ENCODE data around the gene SCOC.

SCOC gene

DNA sequence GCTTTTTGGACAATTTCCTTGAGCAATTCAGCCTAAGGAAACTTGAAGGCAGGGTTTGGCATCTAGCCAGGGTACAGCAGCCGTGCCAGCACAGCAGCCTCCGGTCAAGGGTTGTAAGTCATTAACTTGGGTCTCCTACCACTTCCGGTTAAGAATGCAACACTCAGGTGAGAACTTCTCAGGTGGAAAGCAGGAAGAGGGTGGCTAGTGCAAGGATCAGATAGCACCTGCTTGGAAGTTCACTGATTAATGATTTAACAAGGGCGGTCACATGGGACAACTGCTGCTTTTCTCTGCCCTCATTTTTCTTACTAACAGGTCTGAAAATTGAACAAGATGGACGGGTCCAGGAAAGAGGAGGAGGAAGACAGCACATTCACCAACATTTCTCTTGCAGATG is 30.1 kb upstream of the SCOC start (continued):
- no peak for TF ChIP-seq TSHZ2 (CRISPR knock-in tag; IDR thresholded peaks at IDR 0.05)

- TF ChIP-seq ISL1 (CRISPR knock-in tag; IDR thresholded peaks at IDR 0.05): no peak
- TF ChIP-seq TOX (CRISPR knock-in tag; IDR thresholded peaks at IDR 0.05; ENCODE audit: borderline replicate concordance): no peak
- TF ChIP-seq BACH2 (CRISPR knock-in tag; IDR thresholded peaks at IDR 0.05; ENCODE audit: borderline replicate concordance): no peak
- no peak for TF ChIP-seq ZNF8 (CRISPR knock-in tag; IDR thresholded peaks at IDR 0.05)
- TF ChIP-seq ZNF70 (CRISPR knock-in tag; IDR thresholded peaks at IDR 0.05): no peak
- no peak for TF ChIP-seq ZC3H10 (CRISPR knock-in tag; IDR thresholded peaks at IDR 0.05)
- no peak for TF ChIP-seq GLIS3 (CRISPR knock-in tag; IDR thresholded peaks at IDR 0.05)
- no peak for TF ChIP-seq TSHZ2 (CRISPR knock-in tag; IDR thresholded peaks at IDR 0.05)
- TF ChIP-seq POU6F1 (CRISPR knock-in tag; IDR thresholded peaks at IDR 0.05; ENCODE audit: borderline replicate concordance, low read depth): no peak
- no peak for TF ChIP-seq CSDC2 (CRISPR knock-in tag; IDR thresholded peaks at IDR 0.05)
- no peak for TF ChIP-seq ZFP30 (CRISPR knock-in tag; IDR thresholded peaks at IDR 0.05)
- TF ChIP-seq, protein P1, sequence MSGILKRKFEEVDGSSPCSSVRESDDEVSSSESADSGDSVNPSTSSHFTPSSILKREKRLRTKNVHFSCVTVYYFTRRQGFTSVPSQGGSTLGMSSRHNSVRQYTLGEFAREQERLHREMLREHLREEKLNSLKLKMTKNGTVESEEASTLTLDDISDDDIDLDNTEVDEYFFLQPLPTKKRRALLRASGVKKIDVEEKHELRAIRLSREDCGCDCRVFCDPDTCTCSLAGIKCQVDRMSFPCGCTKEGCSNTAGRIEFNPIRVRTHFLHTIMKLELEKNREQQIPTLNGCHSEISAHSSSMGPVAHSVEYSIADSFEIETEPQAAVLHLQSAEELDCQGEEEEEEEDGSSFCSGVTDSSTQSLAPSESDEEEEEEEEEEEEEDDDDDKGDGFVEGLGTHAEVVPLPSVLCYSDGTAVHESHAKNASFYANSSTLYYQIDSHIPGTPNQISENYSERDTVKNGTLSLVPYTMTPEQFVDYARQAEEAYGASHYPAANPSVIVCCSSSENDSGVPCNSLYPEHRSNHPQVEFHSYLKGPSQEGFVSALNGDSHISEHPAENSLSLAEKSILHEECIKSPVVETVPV (CRISPR knock-in tag; IDR thresholded peaks at IDR 0.05): no peak
- ATAC-seq: no peak
Measured at GRCh38 chr4:140344101-140344500, 29.3 kb upstream of the SCOC start.

DNA sequence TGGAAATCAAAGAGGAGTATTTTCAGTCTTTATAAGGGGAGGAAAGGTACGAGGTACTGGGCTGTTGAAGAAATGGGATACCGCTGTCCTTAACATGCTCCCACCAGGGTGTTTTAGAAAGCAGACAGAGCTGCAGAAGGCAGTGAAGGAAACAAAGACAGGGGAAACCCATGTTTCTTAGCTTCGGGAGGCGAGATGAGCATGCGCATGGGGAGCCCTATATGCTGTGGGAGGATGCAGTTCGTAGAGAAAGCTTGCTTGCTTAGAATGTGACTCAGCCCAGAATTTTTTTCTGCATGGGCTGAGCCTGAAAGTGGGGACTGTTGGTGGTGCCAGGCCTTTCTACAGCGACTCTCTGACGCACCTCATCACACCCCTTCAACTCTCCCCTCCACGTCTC is 28.8 kb upstream of the SCOC start:
- no peak for ATAC-seq
- TF ChIP-seq POU6F1 (CRISPR knock-in tag; IDR thresholded peaks at IDR 0.05; ENCODE audit: borderline replicate concordance, low read depth) (no peak), ZNF70 (CRISPR knock-in tag; IDR thresholded peaks at IDR 0.05) (no peak), PATZ1 (CRISPR knock-in tag; IDR thresholded peaks at IDR 0.05; ENCODE audit: borderline replicate concordance) (no peak), ARNTL (CRISPR knock-in tag; IDR thresholded peaks at IDR 0.05; ENCODE audit: borderline replicate concordance, low read depth) (no peak), ZNF8 (CRISPR knock-in tag; IDR thresholded peaks at IDR 0.05) (no peak), RARB (CRISPR knock-in tag; IDR thresholded peaks at IDR 0.05) (no peak)

DNA sequence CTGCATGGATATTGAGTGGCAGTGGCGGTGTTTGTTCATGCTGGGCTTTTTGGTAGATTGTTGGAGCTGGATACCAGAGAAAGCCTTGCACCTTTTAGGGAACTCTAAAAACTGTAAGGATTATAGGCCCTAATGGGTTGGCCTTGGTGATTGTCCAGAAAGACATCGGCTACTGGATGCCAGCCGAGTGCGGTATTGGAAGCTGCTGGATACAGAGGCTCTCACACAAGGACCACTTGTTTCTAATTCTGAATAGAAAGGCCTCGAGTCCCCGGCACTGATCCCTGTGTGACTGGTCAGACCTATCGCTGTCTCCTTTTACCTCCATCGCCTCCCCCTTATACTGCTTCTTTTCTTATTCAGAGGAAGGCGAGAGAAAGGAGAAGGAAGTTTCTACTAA is 27.3 kb upstream of the SCOC start:
- no peak for ATAC-seq
- TF ChIP-seq CSDC2 (CRISPR knock-in tag; IDR thresholded peaks at IDR 0.05) (no peak), RARB (CRISPR knock-in tag; IDR thresholded peaks at IDR 0.05) (no peak), ZC3H10 (CRISPR knock-in tag; IDR thresholded peaks at IDR 0.05) (no peak), ZNF565 (CRISPR knock-in tag; conservative IDR thresholded peaks at IDR 0.05; ENCODE audit: low read depth) (no peak), ESRRG (CRISPR knock-in tag; IDR thresholded peaks at IDR 0.05) (no peak), GLIS3 (CRISPR knock-in tag; IDR thresholded peaks at IDR 0.05) (no peak), ISL1 (CRISPR knock-in tag; IDR thresholded peaks at IDR 0.05) (no peak), ZFP3 (CRISPR knock-in tag; IDR thresholded peaks at IDR 0.05) (no peak), CREB5 (CRISPR knock-in tag; IDR thresholded peaks at IDR 0.05; ENCODE audit: low read depth) (no peak), TOX (CRISPR knock-in tag; IDR thresholded peaks at IDR 0.05; ENCODE audit: borderline replicate concordance) (no peak), ZNF70 (CRISPR knock-in tag; IDR thresholded peaks at IDR 0.05) (no peak), BACH2 (CRISPR knock-in tag; IDR thresholded peaks at IDR 0.05; ENCODE audit: borderline replicate concordance) (no peak), OSR1 (CRISPR knock-in tag; IDR thresholded peaks at IDR 0.05) (no peak), TCF4 (CRISPR knock-in tag; IDR thresholded peaks at IDR 0.05; ENCODE audit: borderline replicate concordance) (no peak), ARNTL (CRISPR knock-in tag; IDR thresholded peaks at IDR 0.05; ENCODE audit: borderline replicate concordance, low read depth) (no peak)

Data from SK-N-SH treated with all-trans-retinoic acid at 6 μM for 48 hours (cell line).